ACC112 (cell line): ENCODE results near the gene TIMM22.

Experiments used
- H2AFZ ChIP-seq: fragments of 200-600 bp; sonication (generic); one replicate; pipeline ENCODE4 v1.6.0; 2017; ENCODE audit warnings: antibody characterized with exemption, low read length; ENCODE audit not compliant: unreplicated experiment
- H3K27ac ChIP-seq: fragments of 200-600 bp; sonication (generic); 2 replicates; pipeline ENCODE4 v1.5.1; 2014; ENCODE audit warnings: low read depth, mild to moderate bottlenecking, antibody characterized with exemption, low read length, moderate library complexity
- H3K27me3 ChIP-seq: fragments of 200-600 bp; sonication (generic); 2 replicates; pipeline ENCODE4 v1.6.1; 2014; ENCODE audit warnings: mild to moderate bottlenecking, antibody characterized with exemption, low read length, moderate library complexity, mixed read lengths; ENCODE audit not compliant: insufficient read depth
- H3K36me3 ChIP-seq: fragments of 200-600 bp; sonication (generic); 2 replicates; pipeline ENCODE4 v1.6.1; 2016; ENCODE audit warnings: mild to moderate bottlenecking, antibody characterized with exemption, low read length, moderate library complexity, mixed read lengths; ENCODE audit not compliant: insufficient read depth
- H3K4me1 ChIP-seq: fragments of 200-600 bp; sonication (generic); one replicate; pipeline ENCODE4 v1.6.1; 2016; ENCODE audit warnings: low read length, mixed read lengths; ENCODE audit not compliant: insufficient read depth, unreplicated experiment, control insufficient read depth
- H3K4me3 ChIP-seq: fragments of 200-600 bp; sonication (generic); 2 replicates; pipeline ENCODE4 v1.5.1; 2014; ENCODE audit warnings: mild to moderate bottlenecking, low read depth, low read length
- H3K79me2 ChIP-seq: fragments of 200-600 bp; sonication (generic); one replicate; pipeline ENCODE4 v1.6.0; 2016; ENCODE audit warnings: low read length; ENCODE audit not compliant: control insufficient read depth, unreplicated experiment, insufficient read depth

The TIMM22 gene

GRCh38 chr17:1024076-1024475, 27.1 kb downstream of the TIMM22 start:
- H2AFZ ChIP-seq = no peak overlapping the region
- H3K4me1 ChIP-seq = peaks cover 3% of the 10 kb centered on the region
- no peaks in the 10 kb centered on the region for H3K79me2 ChIP-seq
- H3K27ac ChIP-seq = no peak overlapping the region
- no peaks in the 10 kb centered on the region for H3K36me3 ChIP-seq
- no peak overlapping the region for H3K4me3 ChIP-seq
- H3K27me3 ChIP-seq = no peaks in the 10 kb centered on the region

GRCh38 chr17:1025733-1026598, 29.0 kb downstream of the TIMM22 start:
- no peak overlapping the region for H2AFZ ChIP-seq
- no peaks in the 10 kb centered on the region for H3K36me3 ChIP-seq
- H3K4me1 ChIP-seq = peaks cover 15% of the 10 kb centered on the region
- H3K27ac ChIP-seq = no peak overlapping the region
- H3K27me3 ChIP-seq = no peaks in the 10 kb centered on the region
- no peak overlapping the region for H3K4me3 ChIP-seq
- H3K79me2 ChIP-seq = no peaks in the 10 kb centered on the region

GRCh38 chr17:1026599-1026975, 29.7 kb downstream of the TIMM22 start:
- no peaks in the 10 kb centered on the region for H3K27me3 ChIP-seq

GRCh38 chr17:1027044-1027443, 30.1 kb downstream of the TIMM22 start:
- no peaks in the 10 kb centered on the region for H3K36me3 ChIP-seq
- no peaks in the 10 kb centered on the region for H3K27me3 ChIP-seq
- H3K4me3 ChIP-seq = no peak overlapping the region

More at GRCh38 chr17:1026599-1026975, 29.7 kb downstream of the TIMM22 start:
- Histone ChIP-seq H2AFZ (no peak overlapping the region), H3K36me3 (no peaks in the 10 kb centered on the region), H3K4me3 (no peak overlapping the region), H3K4me1 (peaks cover 15% of the 10 kb centered on the region), H3K27ac (no peak overlapping the region), H3K79me2 (no peaks in the 10 kb centered on the region)

GRCh38 chr17:1029196-1029921, 32.4 kb downstream of the TIMM22 start:
- H2AFZ ChIP-seq = no peak overlapping the region
- H3K27me3 ChIP-seq = no peaks in the 10 kb centered on the region
- H3K4me3 ChIP-seq = no peak overlapping the region
- no peaks in the 10 kb centered on the region for H3K36me3 ChIP-seq
- H3K79me2 ChIP-seq = no peaks in the 10 kb centered on the region
- H3K4me1 ChIP-seq = peaks cover 15% of the 10 kb centered on the region
- H3K27ac ChIP-seq = peak overlapping the region; percentile 49

More at GRCh38 chr17:1027044-1027443, 30.1 kb downstream of the TIMM22 start:
- H3K4me1 ChIP-seq = peaks cover 15% of the 10 kb centered on the region
- H3K79me2 ChIP-seq = no peaks in the 10 kb centered on the region
- no peak overlapping the region for H2AFZ ChIP-seq
- no peak overlapping the region for H3K27ac ChIP-seq

- Histone ChIP-seq H3K79me2 (no peaks in the 10 kb centered on the region), H2AFZ (no peak overlapping the region), H3K4me1 (peaks cover 15% of the 10 kb centered on the region), H3K36me3 (no peaks in the 10 kb centered on the region), H3K4me3 (no peak overlapping the region), H3K27me3 (no peaks in the 10 kb centered on the region), H3K27ac (no peak overlapping the region)
Observed at GRCh38 chr17:1029922-1030644, 33.2 kb downstream of the TIMM22 start.

GRCh38 chr17:1030684-1031532, 34.0 kb downstream of the TIMM22 start:
- H3K4me1 ChIP-seq = peaks cover 15% of the 10 kb centered on the region
- H3K27ac ChIP-seq = no peak overlapping the region
- no peaks in the 10 kb centered on the region for H3K27me3 ChIP-seq
- H2AFZ ChIP-seq = no peak overlapping the region
- H3K79me2 ChIP-seq = no peaks in the 10 kb centered on the region
- H3K4me3 ChIP-seq = no peak overlapping the region
- H3K36me3 ChIP-seq = no peaks in the 10 kb centered on the region

GRCh38 chr17:1031711-1032110, 34.8 kb downstream of the TIMM22 start:
- peaks cover 15% of the 10 kb centered on the region for H3K4me1 ChIP-seq
- H2AFZ ChIP-seq = no peak overlapping the region
- H3K4me3 ChIP-seq = no peak overlapping the region

GRCh38 chr17:1032391-1032790, 35.5 kb downstream of the TIMM22 start:
- Histone ChIP-seq H3K4me3 (no peak overlapping the region), H3K27ac (no peak overlapping the region), H3K27me3 (no peaks in the 10 kb centered on the region), H3K36me3 (no peaks in the 10 kb centered on the region), H2AFZ (no peak overlapping the region), H3K4me1 (peaks cover 15% of the 10 kb centered on the region), H3K79me2 (no peaks in the 10 kb centered on the region)

More at GRCh38 chr17:1031711-1032110, 34.8 kb downstream of the TIMM22 start:
- no peaks in the 10 kb centered on the region for H3K27me3 ChIP-seq
- no peaks in the 10 kb centered on the region for H3K79me2 ChIP-seq
- no peaks in the 10 kb centered on the region for H3K36me3 ChIP-seq
- H3K27ac ChIP-seq = no peak overlapping the region

- Histone ChIP-seq H3K36me3 (no peaks in the 10 kb centered on the region), H3K27me3 (no peaks in the 10 kb centered on the region), H3K27ac (no peak overlapping the region), H3K4me3 (no peak overlapping the region), H2AFZ (no peak overlapping the region), H3K4me1 (peaks cover 15% of the 10 kb centered on the region), H3K79me2 (no peaks in the 10 kb centered on the region)
Observed at GRCh38 chr17:1033503-1033902, 36.6 kb downstream of the TIMM22 start.
